ENCODE data around the gene MIDN.
"Not testable (repeated sequence)": the region's sequence is repeated elsewhere in the genome, so short reads cannot be mapped to it uniquely, and the experiment has no call there.

MIDN gene

GRCh38 chr19:1248139-1248785 lies at the start of gene MIDN:
Gene MIDN (plus strand): TSS chr19:1248583. CDS start chr19:1250297, 1,714 bp downstream.
- TF ChIP-seq POLR2A (IDR thresholded peaks at IDR 0.05; ENCODE audit: low read depth, low read length): peak; percentile 90
- FAIRE-seq: no peak
- peak; percentile 78 for DNase-seq (ENCODE audit: insufficient read length, low spot score)

GRCh38 chr19:1199531-1199930 lies 48.9 kb upstream of the MIDN start:
- TF ChIP-seq POLR2A (IDR thresholded peaks at IDR 0.05; ENCODE audit: low read depth, low read length): no peak
- no peak for FAIRE-seq
- no peak for DNase-seq (ENCODE audit: insufficient read length, low spot score)

DNA sequence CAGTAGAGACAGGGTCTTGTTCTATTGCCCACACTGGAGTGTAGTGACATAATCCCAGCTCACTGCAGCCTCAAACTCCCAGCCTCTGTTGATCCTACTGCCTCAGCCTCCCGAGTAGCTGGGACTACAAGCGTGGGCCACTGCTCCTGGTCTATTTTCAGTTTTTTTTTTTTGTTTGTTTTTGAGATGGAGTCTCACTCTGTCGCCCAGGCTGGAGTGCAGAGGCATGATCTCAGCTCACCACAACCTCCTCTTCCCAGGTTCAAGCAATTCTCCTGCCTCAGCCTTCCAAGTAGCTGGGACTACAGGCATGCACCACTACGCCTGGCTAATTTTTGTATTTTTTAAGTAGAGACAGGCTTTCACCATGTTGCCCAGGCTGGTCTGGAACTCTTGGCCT lies 47.8 kb upstream of the MIDN start:
- DNase-seq (ENCODE audit: insufficient read length, low spot score); FAIRE-seq: not testable (repeated sequence)

DNA sequence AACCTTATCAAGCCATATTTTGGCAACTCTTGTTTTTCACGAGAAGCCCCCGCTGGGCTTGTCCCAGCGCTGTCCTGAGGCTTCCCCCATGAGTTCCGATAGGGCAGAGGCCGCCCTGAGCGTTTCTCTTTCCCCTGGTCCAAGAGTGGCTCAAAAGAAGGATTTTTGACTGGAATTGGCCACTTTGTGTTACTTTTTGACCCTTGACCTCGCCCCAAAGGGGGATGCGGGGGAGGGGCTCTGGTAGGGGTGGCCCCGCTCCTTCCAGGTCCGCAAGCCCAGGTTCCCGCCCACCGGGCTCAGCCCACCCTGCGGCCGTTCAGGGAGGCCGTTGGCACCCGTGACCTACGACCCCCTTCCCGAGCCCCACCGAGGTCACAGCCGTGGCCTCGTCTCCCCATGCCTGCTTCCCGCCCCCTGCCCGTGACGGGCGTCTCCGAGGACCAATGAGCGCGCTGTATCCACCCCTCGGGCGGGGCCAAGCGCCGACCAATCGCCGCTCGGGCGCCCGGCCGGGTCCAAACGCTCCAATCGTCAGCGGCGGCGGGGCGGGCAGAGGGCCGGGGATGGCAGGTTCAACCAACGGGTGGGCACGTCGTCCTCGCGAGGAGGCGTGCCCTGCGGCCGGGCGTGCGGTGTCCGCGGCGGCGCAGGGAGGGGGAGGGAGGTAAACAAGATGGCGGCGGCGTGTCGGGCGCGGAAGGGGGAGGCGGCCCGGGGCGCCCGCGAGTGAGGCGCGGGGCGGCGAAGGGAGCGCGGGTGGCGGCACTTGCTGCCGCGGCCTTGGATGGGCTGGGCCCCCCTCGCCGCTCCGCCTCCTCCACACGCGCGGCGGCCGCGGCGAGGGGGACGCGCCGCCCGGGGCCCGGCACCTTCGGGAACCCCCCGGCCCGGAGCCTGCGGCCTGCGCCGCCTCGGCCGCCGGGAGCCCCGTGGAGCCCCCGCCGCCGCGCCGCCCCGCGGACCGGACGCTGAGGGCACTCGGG lies 43.0 kb upstream of the MIDN start, which contains the start of gene STK11:
Gene STK11 (plus strand): TSS at position 665 of the 986 bp plus-strand sequence. CDS start 1,136 bp downstream, outside the sequence.
- FAIRE-seq (no peak), DNase-seq (ENCODE audit: insufficient read length, low spot score) (peak; percentile 98)
- TF ChIP-seq POLR2A (IDR thresholded peaks at IDR 0.05; ENCODE audit: low read depth, low read length): peak; percentile 84

DNA sequence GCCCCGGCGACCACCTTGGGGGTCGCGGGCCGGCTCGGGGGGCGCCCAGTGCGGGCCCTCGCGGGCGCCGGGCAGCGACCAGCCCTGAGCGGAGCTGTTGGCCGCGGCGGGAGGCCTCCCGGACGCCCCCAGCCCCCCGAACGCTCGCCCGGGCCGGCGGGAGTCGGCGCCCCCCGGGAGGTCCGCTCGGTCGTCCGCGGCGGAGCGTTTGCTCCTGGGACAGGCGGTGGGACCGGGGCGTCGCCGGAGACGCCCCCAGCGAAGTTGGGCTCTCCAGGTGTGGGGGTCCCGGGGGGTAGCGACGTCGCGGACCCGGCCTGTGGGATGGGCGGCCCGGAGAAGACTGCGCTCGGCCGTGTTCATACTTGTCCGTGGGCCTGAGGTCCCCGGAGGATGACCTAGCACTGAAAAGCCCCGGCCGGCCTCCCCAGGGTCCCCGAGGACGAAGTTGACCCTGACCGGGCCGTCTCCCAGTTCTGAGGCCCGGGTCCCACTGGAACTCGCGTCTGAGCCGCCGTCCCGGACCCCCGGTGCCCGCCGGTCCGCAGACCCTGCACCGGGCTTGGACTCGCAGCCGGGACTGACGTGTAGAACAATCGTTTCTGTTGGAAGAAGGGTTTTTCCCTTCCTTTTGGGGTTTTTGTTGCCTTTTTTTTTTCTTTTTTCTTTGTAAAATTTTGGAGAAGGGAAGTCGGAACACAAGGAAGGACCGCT lies 42.1 kb upstream of the MIDN start:
- DNase-seq (ENCODE audit: insufficient read length, low spot score): no peak
- FAIRE-seq: no peak
- TF ChIP-seq POLR2A (IDR thresholded peaks at IDR 0.05; ENCODE audit: low read depth, low read length): no peak

DNA sequence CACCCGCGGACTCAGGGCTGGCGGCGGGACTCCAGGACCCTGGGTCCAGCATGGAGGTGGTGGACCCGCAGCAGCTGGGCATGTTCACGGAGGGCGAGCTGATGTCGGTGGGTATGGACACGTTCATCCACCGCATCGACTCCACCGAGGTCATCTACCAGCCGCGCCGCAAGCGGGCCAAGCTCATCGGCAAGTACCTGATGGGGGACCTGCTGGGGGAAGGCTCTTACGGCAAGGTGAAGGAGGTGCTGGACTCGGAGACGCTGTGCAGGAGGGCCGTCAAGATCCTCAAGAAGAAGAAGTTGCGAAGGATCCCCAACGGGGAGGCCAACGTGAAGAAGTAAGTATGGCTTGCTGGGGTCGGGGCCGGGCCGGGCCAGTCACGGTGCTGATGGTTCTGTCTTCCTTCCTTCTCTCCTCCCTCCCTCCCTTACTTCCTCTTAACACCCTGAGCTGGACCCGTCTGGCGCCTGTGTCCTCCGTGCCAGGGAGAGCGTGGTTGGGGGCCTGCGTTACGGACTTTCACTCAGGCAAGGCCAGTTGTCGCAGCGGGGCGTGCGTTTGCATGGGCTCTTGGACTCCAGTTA lies 41.4 kb upstream of the MIDN start:
- no peak for FAIRE-seq
- TF ChIP-seq POLR2A (IDR thresholded peaks at IDR 0.05; ENCODE audit: low read depth, low read length): no peak
- no peak for DNase-seq (ENCODE audit: insufficient read length, low spot score)

DNA sequence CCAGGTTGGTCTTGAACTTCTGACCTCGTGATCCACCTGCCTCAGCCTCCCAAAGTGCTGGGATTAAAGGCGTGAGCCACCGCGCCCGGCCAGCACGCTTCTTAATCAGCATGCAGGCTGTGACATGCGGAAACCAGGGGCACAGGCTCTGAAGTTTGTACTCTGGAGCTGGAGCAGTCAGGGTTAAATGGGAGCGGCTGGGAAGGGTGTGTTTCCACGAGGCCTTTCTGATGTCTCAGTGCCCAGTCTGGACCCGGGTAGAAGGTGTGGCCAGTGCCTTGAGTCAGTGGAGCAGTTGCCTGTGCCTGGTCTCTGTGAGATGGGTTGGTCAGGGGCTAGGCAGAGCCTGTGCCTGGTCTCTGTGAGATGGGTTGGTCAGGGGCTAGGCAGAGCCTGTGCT lies 39.6 kb upstream of the MIDN start:
- DNase-seq (ENCODE audit: insufficient read length, low spot score); FAIRE-seq: not testable (repeated sequence)

- TF ChIP-seq POLR2A (IDR thresholded peaks at IDR 0.05; ENCODE audit: low read depth, low read length): no peak
- DNase-seq (ENCODE audit: insufficient read length, low spot score) (no peak), FAIRE-seq (no peak)
These were observed 38.2 kb upstream of the MIDN start for GRCh38 chr19:1210227-1210538.

DNA sequence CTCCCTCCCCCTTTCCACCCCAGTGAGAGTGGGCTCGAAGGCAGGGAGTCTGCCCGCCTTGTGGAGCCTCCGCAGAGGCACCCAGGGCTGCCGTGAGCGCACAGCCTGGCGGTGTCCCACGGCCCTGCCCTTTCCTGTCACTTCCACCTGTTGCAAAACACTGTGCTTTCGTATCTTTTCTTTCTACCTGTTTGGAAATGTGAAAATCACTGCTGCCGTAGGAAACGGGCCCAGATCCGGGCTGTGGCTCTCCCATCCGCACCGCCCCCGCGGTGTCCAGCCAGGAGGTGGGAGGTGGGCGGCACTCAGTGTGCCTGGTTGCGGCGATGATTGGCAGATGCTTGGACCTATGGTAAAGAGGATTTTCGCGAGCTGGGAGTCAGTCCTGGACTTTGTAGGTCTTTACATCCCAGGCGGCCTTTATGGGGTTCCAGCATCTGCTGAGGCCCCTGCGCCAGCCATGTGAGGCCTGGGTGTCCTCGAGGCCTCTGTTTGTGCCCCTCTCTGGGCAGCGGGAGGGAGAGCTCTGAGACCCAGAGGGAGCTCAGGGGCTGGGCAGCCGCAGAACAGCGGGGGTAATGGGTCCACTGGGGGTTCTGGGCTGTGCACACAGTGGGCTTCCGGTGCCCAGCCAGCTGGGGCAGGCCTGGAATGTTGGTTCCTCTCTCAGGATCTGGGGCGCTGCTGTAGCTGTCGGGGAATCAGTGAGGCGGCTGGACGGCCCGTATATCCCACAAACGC lies 36.7 kb upstream of the MIDN start:
- DNase-seq (ENCODE audit: insufficient read length, low spot score) (no peak), FAIRE-seq (no peak)
- TF ChIP-seq POLR2A (IDR thresholded peaks at IDR 0.05; ENCODE audit: low read depth, low read length): no peak

- TF ChIP-seq POLR2A (IDR thresholded peaks at IDR 0.05; ENCODE audit: low read depth, low read length): no peak
- DNase-seq (ENCODE audit: insufficient read length, low spot score): no peak
- FAIRE-seq: no peak
These were observed 34.7 kb upstream of the MIDN start for GRCh38 chr19:1213391-1214286.

DNA sequence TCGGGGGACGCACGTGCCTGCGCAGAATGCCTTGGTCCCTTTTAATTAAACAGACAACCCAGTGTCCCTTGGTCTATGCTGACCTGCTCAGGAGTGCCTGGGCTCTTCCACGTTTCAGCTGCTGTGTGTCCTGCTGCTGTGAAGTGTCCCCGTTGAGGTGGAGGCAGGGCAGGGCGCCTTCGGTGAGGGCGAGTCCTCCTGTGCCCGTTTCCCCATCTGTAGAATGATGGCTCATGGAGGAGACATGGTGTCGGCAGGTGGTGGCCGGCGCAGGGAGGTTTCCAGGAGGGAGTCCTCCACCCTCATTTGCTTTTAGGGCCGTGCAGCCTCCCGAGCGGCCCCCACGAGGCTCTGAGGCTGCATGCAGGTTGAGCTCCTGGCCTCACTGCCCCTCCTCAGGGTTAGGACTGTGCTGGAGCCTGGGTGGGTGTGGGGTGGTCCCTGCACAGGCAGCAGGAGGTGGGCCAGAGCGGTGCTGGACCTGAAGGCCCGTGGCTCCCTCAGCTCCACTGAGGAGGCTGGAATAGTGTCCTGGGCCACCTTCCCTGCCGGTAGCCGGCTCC lies 34.0 kb upstream of the MIDN start:
- no peak for FAIRE-seq

More for the DNA sequence above, 34.0 kb upstream of the MIDN start:
- DNase-seq (ENCODE audit: insufficient read length, low spot score): no peak
- TF ChIP-seq POLR2A (IDR thresholded peaks at IDR 0.05; ENCODE audit: low read depth, low read length): no peak
